ENCODE measurements around the gene EGFLAM.
"Not testable (repeated sequence)": the region's sequence is repeated elsewhere in the genome, so short reads cannot be mapped to it uniquely, and the experiment has no call there.

EGFLAM gene

GRCh38 chr5:38404667-38405276 lies 146.4 kb downstream of the EGFLAM start:
- Histone ChIP-seq H3K4me3 (no peak overlapping the region), H3K27ac (no peak overlapping the region)

GRCh38 chr5:38408446-38409198 lies 150.3 kb downstream of the EGFLAM start:
- H3K27ac ChIP-seq, result no peak overlapping the region
- no peak overlapping the region for H3K4me3 ChIP-seq

- H3K4me3 ChIP-seq, result no peak overlapping the region
Measured at GRCh38 chr5:38410304-38410990, 152.1 kb downstream of the EGFLAM start.

GRCh38 chr5:38413696-38414095 lies 155.3 kb downstream of the EGFLAM start:
- Histone ChIP-seq H3K4me3 (no peak overlapping the region), H3K27ac (no peak overlapping the region)

More at GRCh38 chr5:38410304-38410990, 152.1 kb downstream of the EGFLAM start:
- H3K27ac ChIP-seq, result no peak overlapping the region

- Histone ChIP-seq H3K4me3 (no peak overlapping the region), H3K27ac (no peak overlapping the region)
Measured at GRCh38 chr5:38414348-38414747, 156.0 kb downstream of the EGFLAM start.

GRCh38 chr5:38415772-38416171 lies 157.4 kb downstream of the EGFLAM start:
- H3K4me3 ChIP-seq, result not testable (repeated sequence)
- peak overlapping the region in 4 of 21 experiments; percentile 34 to 71 (median 50) for H3K27ac ChIP-seq

GRCh38 chr5:38417658-38418017 lies 159.3 kb downstream of the EGFLAM start:
- no peak overlapping the region for H3K4me3 ChIP-seq
- H3K27ac ChIP-seq, result peak overlapping the region in 1 of 21 experiments; percentile 22

- no peak overlapping the region for H3K4me3 ChIP-seq
- H3K27ac ChIP-seq, result no peak overlapping the region
Measured at GRCh38 chr5:38420246-38420645, 161.9 kb downstream of the EGFLAM start.

GRCh38 chr5:38420691-38421390 lies 162.5 kb downstream of the EGFLAM start:
- Histone ChIP-seq H3K27ac (no peak overlapping the region), H3K4me3 (no peak overlapping the region)

- no peak overlapping the region for H3K4me3 ChIP-seq
- H3K27ac ChIP-seq, result no peak overlapping the region
Measured at GRCh38 chr5:38422622-38423021, 164.3 kb downstream of the EGFLAM start.

- Histone ChIP-seq H3K4me3 (no peak overlapping the region), H3K27ac (no peak overlapping the region)
Measured at GRCh38 chr5:38423276-38424147, 165.2 kb downstream of the EGFLAM start.

GRCh38 chr5:38424148-38425060 lies 166.0 kb downstream of the EGFLAM start:
- no peak overlapping the region for H3K27ac ChIP-seq
- no peak overlapping the region for H3K4me3 ChIP-seq

GRCh38 chr5:38426490-38426889 lies 168.1 kb downstream of the EGFLAM start:
- Histone ChIP-seq H3K4me3 (no peak overlapping the region), H3K27ac (no peak overlapping the region)

GRCh38 chr5:38426986-38427950 lies 168.9 kb downstream of the EGFLAM start:
- H3K4me3 ChIP-seq, result no peak overlapping the region
- no peak overlapping the region for H3K27ac ChIP-seq

- no peak overlapping the region for H3K27ac ChIP-seq
- H3K4me3 ChIP-seq, result no peak overlapping the region
Measured at GRCh38 chr5:38431242-38431853, 173.0 kb downstream of the EGFLAM start.

- no peak overlapping the region for H3K4me3 ChIP-seq
- H3K27ac ChIP-seq, result no peak overlapping the region
Measured at GRCh38 chr5:38433160-38433861, 175.0 kb downstream of the EGFLAM start.
